Measurements from ENCODE around the gene SORBS1. TPM values are rescaled to one million over a fixed set of nuclear protein-coding genes. Genes with fewer than 3 reads are reported as not detected.
A peak's percentile ranks its signal among the peaks of the same experiment; 100 is the strongest.

SORBS1 gene
- total and polyA plus RNA-seq, 2 of the 13 experiments (the other 11 are each of a cell fraction or from before 2014, with no cell fraction given) = 16.8 to 39.8 TPM

DNA sequence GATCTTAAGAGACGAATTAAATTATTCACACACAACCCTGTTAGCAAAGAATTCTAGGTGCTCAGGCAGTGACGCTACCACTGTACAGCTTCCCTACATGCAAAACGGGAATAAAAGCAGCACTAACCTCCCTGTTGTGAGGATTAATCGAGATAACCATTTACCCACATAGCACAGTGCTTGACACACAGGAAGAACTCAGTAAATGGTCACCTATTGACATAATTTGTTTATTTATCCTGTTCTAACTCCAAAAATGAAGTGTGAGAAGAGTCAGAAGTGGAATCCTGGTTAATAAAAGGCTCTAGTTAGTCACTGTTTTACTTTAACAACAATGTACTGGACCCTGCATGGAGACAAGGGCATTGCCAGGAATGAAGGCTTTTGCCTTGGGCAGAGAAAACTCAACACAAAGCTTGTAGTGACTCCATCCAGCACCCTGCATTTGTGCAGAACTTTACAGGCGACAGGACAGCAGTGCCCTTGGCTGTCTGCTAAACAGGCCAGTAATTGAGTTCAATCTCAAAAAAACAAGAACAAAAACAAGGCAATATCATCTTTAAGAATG, 103.8 kb downstream of the SORBS1 start (continued):
- TF ChIP-seq, protein P1, sequence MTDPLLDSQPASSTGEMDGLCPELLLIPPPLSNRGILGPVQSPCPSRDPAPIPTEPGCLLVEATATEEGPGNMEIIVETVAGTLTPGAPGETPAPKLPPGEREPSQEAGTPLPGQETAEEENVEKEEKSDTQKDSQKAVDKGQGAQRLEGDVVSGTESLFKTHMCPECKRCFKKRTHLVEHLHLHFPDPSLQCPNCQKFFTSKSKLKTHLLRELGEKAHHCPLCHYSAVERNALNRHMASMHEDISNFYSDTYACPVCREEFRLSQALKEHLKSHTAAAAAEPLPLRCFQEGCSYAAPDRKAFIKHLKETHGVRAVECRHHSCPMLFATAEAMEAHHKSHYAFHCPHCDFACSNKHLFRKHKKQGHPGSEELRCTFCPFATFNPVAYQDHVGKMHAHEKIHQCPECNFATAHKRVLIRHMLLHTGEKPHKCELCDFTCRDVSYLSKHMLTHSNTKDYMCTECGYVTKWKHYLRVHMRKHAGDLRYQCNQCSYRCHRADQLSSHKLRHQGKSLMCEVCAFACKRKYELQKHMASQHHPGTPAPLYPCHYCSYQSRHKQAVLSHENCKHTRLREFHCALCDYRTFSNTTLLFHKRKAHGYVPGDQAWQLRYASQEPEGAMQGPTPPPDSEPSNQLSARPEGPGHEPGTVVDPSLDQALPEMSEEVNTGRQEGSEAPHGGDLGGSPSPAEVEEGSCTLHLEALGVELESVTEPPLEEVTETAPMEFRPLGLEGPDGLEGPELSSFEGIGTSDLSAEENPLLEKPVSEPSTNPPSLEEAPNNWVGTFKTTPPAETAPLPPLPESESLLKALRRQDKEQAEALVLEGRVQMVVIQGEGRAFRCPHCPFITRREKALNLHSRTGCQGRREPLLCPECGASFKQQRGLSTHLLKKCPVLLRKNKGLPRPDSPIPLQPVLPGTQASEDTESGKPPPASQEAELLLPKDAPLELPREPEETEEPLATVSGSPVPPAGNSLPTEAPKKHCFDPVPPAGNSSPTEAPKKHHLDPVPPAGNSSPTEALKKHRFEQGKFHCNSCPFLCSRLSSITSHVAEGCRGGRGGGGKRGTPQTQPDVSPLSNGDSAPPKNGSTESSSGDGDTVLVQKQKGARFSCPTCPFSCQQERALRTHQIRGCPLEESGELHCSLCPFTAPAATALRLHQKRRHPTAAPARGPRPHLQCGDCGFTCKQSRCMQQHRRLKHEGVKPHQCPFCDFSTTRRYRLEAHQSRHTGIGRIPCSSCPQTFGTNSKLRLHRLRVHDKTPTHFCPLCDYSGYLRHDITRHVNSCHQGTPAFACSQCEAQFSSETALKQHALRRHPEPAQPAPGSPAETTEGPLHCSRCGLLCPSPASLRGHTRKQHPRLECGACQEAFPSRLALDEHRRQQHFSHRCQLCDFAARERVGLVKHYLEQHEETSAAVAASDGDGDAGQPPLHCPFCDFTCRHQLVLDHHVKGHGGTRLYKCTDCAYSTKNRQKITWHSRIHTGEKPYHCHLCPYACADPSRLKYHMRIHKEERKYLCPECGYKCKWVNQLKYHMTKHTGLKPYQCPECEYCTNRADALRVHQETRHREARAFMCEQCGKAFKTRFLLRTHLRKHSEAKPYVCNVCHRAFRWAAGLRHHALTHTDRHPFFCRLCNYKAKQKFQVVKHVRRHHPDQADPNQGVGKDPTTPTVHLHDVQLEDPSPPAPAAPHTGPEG (CRISPR knock-in tag; IDR thresholded peaks at IDR 0.05) = no peak
- TF ChIP-seq, protein P2, sequence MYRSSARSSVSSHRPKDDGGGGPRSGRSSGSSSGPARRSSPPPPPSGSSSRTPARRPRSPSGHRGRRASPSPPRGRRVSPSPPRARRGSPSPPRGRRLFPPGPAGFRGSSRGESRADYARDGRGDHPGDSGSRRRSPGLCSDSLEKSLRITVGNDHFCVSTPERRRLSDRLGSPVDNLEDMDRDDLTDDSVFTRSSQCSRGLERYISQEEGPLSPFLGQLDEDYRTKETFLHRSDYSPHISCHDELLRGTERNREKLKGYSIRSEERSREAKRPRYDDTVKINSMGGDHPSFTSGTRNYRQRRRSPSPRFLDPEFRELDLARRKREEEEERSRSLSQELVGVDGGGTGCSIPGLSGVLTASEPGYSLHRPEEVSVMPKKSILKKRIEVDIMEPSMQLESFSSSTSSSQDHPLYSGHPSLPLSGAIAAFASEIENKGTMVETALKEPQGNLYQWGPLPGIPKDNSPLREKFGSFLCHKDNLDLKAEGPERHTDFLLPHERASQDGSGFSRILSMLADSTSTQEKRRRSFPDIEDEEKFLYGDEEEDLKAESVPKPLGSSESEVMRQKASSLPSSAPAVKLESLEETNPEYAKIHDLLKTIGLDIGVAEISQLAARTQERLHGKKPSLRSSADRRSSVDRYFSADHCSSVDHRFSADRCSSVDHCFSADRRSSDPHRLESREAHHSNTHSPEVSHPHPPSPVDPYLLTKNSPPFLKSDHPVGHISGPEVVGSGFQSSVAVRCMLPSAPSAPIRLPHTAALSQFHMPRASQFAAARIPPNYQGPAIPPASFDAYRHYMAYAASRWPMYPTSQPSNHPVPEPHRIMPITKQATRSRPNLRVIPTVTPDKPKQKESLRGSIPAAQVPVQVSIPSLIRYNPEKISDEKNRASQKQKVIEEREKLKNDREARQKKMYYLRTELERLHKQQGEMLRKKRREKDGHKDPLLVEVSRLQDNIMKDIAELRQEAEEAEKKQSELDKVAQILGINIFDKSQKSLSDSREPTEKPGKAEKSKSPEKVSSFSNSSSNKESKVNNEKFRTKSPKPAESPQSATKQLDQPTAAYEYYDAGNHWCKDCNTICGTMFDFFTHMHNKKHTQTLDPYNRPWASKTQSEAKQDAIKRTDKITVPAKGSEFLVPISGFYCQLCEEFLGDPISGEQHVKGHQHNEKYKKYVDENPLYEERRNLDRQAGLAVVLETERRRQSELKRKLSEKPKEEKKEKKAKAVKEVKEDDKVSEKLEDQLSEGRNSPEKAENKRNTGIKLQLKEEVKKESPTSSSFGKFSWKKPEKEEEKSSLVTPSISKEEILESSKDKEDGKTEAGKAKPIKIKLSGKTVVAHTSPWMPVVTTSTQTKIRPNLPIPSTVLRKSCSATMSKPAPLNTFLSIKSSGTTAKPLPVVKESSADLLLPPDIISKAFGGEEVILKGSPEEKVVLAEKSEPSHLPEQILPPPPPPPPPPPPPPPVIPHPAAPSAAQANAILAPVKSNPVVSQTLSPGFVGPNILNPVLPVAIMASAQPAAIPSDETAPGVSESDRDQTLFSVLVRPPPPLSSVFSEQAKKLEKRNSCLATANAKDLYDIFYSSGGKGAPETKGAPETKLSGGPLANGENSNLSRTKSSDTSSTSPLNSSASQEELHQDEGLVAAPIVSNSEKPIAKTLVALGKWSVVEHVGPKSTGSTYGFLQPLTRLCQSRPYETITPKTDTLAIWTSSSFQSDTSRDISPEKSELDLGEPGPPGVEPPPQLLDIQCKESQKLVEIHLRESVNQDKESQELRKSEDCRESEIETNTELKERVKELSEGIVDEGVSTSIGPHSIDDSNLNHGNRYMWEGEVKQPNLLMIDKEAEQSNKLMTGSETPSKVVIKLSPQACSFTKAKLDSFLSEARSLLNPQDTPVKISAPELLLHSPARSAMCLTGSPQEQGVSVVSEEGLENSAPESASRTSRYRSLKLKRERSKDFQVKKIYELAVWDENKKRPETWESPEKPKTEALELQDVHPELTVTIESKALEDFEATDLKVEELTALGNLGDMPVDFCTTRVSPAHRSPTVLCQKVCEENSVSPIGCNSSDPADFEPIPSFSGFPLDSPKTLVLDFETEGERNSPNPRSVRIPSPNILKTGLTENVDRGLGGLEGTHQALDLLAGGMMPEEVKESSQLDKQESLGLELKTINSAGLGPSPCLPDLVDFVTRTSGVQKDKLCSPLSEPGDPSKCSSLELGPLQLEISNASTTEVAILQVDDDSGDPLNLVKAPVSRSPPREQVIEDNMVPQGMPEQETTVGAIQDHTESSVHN (CRISPR knock-in tag; IDR thresholded peaks at IDR 0.05) = no peak
- TF ChIP-seq, protein P3, sequence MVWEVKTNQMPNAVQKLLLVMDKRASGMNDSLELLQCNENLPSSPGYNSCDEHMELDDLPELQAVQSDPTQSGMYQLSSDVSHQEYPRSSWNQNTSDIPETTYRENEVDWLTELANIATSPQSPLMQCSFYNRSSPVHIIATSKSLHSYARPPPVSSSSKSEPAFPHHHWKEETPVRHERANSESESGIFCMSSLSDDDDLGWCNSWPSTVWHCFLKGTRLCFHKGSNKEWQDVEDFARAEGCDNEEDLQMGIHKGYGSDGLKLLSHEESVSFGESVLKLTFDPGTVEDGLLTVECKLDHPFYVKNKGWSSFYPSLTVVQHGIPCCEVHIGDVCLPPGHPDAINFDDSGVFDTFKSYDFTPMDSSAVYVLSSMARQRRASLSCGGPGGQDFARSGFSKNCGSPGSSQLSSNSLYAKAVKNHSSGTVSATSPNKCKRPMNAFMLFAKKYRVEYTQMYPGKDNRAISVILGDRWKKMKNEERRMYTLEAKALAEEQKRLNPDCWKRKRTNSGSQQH (CRISPR knock-in tag; IDR thresholded peaks at IDR 0.05; ENCODE audit: low read depth) = no peak
- TF ChIP-seq FOXA1 (IDR thresholded peaks at IDR 0.05) (peak; percentile 64), FOXA1 (CRISPR knock-in tag; IDR thresholded peaks at IDR 0.05) (peak; percentile 50; the same call in 1 of the 2 replicates), SMAD3 (CRISPR knock-in tag; IDR thresholded peaks at IDR 0.05) (peak; percentile 37; the same call in 1 of the 2 replicates), ZNF510 (CRISPR knock-in tag; IDR thresholded peaks at IDR 0.05; ENCODE audit: low read depth) (0 out of 2 replicates have a peak, but pooled peaks have one; percentile 45), MEIS1 (CRISPR knock-in tag; IDR thresholded peaks at IDR 0.05; ENCODE audit: borderline replicate concordance) (no peak), ZSCAN25 (CRISPR knock-in tag; IDR thresholded peaks at IDR 0.05) (no peak), JUN (CRISPR knock-in tag; IDR thresholded peaks at IDR 0.05) (no peak), TCF7L2 (IDR thresholded peaks at IDR 0.05; ENCODE audit: low read depth, low read length) (no peak), ZNF496 (CRISPR knock-in tag; IDR thresholded peaks at IDR 0.05; ENCODE audit: insufficient replicate concordance) (no peak), ZFP62 (CRISPR knock-in tag; IDR thresholded peaks at IDR 0.05) (no peak), TBP (CRISPR knock-in tag; IDR thresholded peaks at IDR 0.05) (no peak), ZNF136 (CRISPR knock-in tag; IDR thresholded peaks at IDR 0.05; ENCODE audit: low read depth) (no peak)
